GM12878 (cell line): Measurements from ENCODE around the gene GRIN2A. TPM values are rescaled to one million over a fixed set of nuclear protein-coding genes. Genes with fewer than 3 reads are reported as not detected.

Experiments used
- ATAC-seq: fragments of 200-7000 bp; cut with Tn5 transposase; 3 replicates; pipeline ENCODE4 v1.9.1; 2020; ENCODE audit warnings: mild to moderate bottlenecking, moderate library complexity
- BruUV-seq: library from RNA; stranded (reverse); fragments of 400-500 nt; replicated peaks from 2 replicates; lab custom pipeline; 2021; lab: Mats Ljungman, UMichigan
- CTCF ChIA-PET: fragments of 300-600 bp; sonication (Branson Sonifier 250); formaldehyde crosslinking; extraction: SDS; loops from one replicate; lab custom pipeline; 2021; ENCODE audit warnings: inconsistent platforms; lab: Yijun Ruan, JAX
- POLR2A ChIA-PET: fragments of 350-600 bp; formaldehyde crosslinking; extraction: SDS; loops from one replicate; lab custom pipeline; 2021; ENCODE audit warnings: inconsistent platforms; lab: Charles Lee
- RAD21 ChIA-PET: fragments of 300-600 bp; sonication (Branson Sonifier 250); formaldehyde crosslinking; loops from one replicate; lab custom pipeline; 2023; ENCODE audit warnings: antibody characterized with exemption; ENCODE audit not compliant: unreplicated experiment; lab: Charles Lee
- SMC1A ChIA-PET: fragments of 300-600 bp; sonication (Branson Sonifier 250); formaldehyde crosslinking; loops from one replicate; lab custom pipeline; 2023; ENCODE audit not compliant: unreplicated experiment, uncharacterized antibody; lab: Charles Lee
- DNase-seq: peaks from one replicate; pipeline ENCODE4 v3.0.0-alpha.2; 2011; ENCODE audit warnings: low read depth, low spot score
- FAIRE-seq: peaks from 3 replicates; lab custom pipeline; 2011; peaks lifted over from hg19 to GRCh38; lab: Jason Lieb, UNC
- H2AFZ ChIP-seq: 2 replicates; pipeline ENCODE4 v1.6.0; 2011; ENCODE audit warnings: low read depth, low read length, control low read depth; ENCODE audit not compliant: control insufficient read depth
- H3K27ac ChIP-seq: 2 replicates; pipeline ENCODE4 v1.5.1; 2011; ENCODE audit warnings: control low read depth; ENCODE audit not compliant: control insufficient read depth, insufficient read depth
- H3K27me3 ChIP-seq, 2 experiments: replicated peaks in 1 of 2; 2 replicates each; pipeline versions ENCODE4 v1.6.0 to v1.6.1; 2011; ENCODE audit warnings: low read length in 1 of 2; ENCODE audit not compliant: control insufficient read depth in 2 of 2, insufficient read depth in 2 of 2
- H3K36me3 ChIP-seq, 2 experiments: 2 replicates each; pipeline ENCODE4 v1.5.1; 2011; ENCODE audit warnings: low read length in 1 of 2; ENCODE audit not compliant: control insufficient read depth in 2 of 2, insufficient read depth in 2 of 2
- H3K4me1 ChIP-seq: 2 replicates; pipeline ENCODE4 v1.6.1; 2011; ENCODE audit warnings: mild to moderate bottlenecking, low read length, moderate library complexity, mixed read lengths; ENCODE audit not compliant: control insufficient read depth, insufficient read depth
- H3K4me2 ChIP-seq: 2 replicates; pipeline ENCODE4 v1.6.0; 2011; ENCODE audit warnings: control low read depth; ENCODE audit not compliant: control insufficient read depth, insufficient read depth
- H3K4me3 ChIP-seq: fragments of 200-600 bp; sonication (generic); 2 replicates; pipeline ENCODE4 v1.5.1; 2016
- H3K79me2 ChIP-seq: 2 replicates; pipeline ENCODE4 v1.6.0; 2011; ENCODE audit warnings: low read length; ENCODE audit not compliant: control insufficient read depth, insufficient read depth
- H3K9ac ChIP-seq: 2 replicates; pipeline ENCODE4 v1.8.0; 2011; ENCODE audit warnings: low read length, control low read depth, mixed read lengths; ENCODE audit not compliant: control insufficient read depth, insufficient read depth
- H3K9me3 ChIP-seq: replicated peaks from 3 replicates; pipeline ENCODE4 v1.5.1; 2011; ENCODE audit warnings: mild to moderate bottlenecking, low read length; ENCODE audit not compliant: control insufficient read depth, insufficient read depth
- H4K20me1 ChIP-seq: 2 replicates; pipeline ENCODE4 v1.6.0; 2011; ENCODE audit not compliant: control insufficient read depth, insufficient read depth
- BHLHE40 ChIP-seq, 2 experiments: fragments of 450-650 bp in 1 of 2; IDR thresholded peaks; 2 replicates each; pipeline ENCODE4 v1.6.1; 2011 to 2017; ENCODE audit warnings: low read depth in 2 of 2, borderline replicate concordance in 1 of 2, improper control_type of control experiment in 1 of 2, low read length in 1 of 2, mild to moderate bottlenecking in 1 of 2
- FOXK2 ChIP-seq: fragments of 450-650 bp; IDR thresholded peaks from 2 replicates; pipeline ENCODE4 v1.6.1; 2017; ENCODE audit warnings: mild to moderate bottlenecking, moderate library complexity
- IKZF2 ChIP-seq, 2 experiments: fragments of 450-650 bp; IDR thresholded peaks; 2 replicates each; pipeline ENCODE4 v1.6.1; 2017; ENCODE audit warnings: mild to moderate bottlenecking in 2 of 2, moderate library complexity in 2 of 2
- IRF4 ChIP-seq: IDR thresholded peaks from 2 replicates; pipeline ENCODE4 v1.6.1; 2011; ENCODE audit warnings: low read depth, low read length
- JUNB ChIP-seq: IDR thresholded peaks from 2 replicates; pipeline ENCODE4 v1.6.1; 2016; ENCODE audit warnings: antibody characterized with exemption, mild to moderate bottlenecking
- NFYA ChIP-seq: IDR thresholded peaks from 2 replicates; pipeline ENCODE4 v1.6.1; 2011; ENCODE audit warnings: low read depth, mild to moderate bottlenecking, low read length, improper control_type of control experiment, borderline replicate concordance
- NR2C2 ChIP-seq: IDR thresholded peaks from 2 replicates; pipeline ENCODE4 v1.6.1; 2011; ENCODE audit warnings: borderline replicate concordance, low read depth; ENCODE audit not compliant: control insufficient read depth, insufficient read length
- WGBS: methylation state at CpG from one replicate; pipeline ENCODE4 v1.1.6; 2016; ENCODE audit warnings: low lambda C conversion rate; ENCODE audit not compliant: insufficient replicate concordance, insufficient coverage; ENCODE audit errors: missing lambda C conversion rate; 5-methylcytosine and 5-hydroxymethylcytosine counted together
- in situ Hi-C: fragments of 300-500 bp; cut with MboI; formaldehyde crosslinking; loops from 9 replicates; pipeline ENCODE4 v1.14.3; 2018; ENCODE audit warnings: mixed read lengths
- intact Hi-C: fragments of 100-400 bp; cut with micrococcal nuclease; formaldehyde crosslinking; loops from one replicate; pipeline ENCODE4 v1.14.2; 2022; ENCODE audit not compliant: unreplicated experiment
- polyA plus RNA-seq, 11 experiments: library from polyadenylated mRNA; depleted of rRNA in 4 of 11; unstranded in 6 of 11; stranded (reverse) in 5 of 11; fragments of >200 nt; fragmentation: Nextera tagmentation in 4 of 11; fragmentation: Illumina TruSeq in 1 of 11; extraction: Ambion mirVana in 4 of 11; extraction: Trizol in 1 of 11; gene quantifications; 1 replicate in 1 of 11; 2 replicates in 10 of 11; pipeline versions ENCODE4 v1.2.1 to v1.2.3, GENCODE V29; 2011 to 2016; ENCODE audit warnings: inconsistent platforms in 2 of 11, missing spikeins in 2 of 11, low read depth in 1 of 11
- total RNA-seq, 4 experiments: library from RNA; depleted of rRNA in 3 of 4; stranded (reverse); fragments of >200 nt in 3 of 4; fragmentation: Illumina TruSeq in 1 of 4; extraction: Trizol in 1 of 4; gene quantifications; 2 replicates each; pipeline versions ENCODE4 v1.2.1 to v1.2.3, GENCODE V29; 2013 to 2021
- TF ChIP-seq, protein P1 (sequence below): fragments of 450-650 bp; IDR thresholded peaks from 2 replicates; pipeline ENCODE4 v1.6.1; 2016; ENCODE audit warnings: mild to moderate bottlenecking

The GRIN2A gene
- total and polyA plus RNA-seq, 10 of the 15 experiments (the other 5 are each of a cell fraction or from before 2014, with no cell fraction given): 2.4 to 13.3 (median 7.3) TPM

GRCh38 chr16:9898124-9898523, 284.1 kb downstream of the GRIN2A start:
- Histone ChIP-seq H3K9me3 (no peaks in the 10 kb centered on the region; the same call in 2 of the 3 replicates), H3K4me2 (peak overlapping the region; percentile 75), H3K9ac (no peak overlapping the region), H3K4me1 (peaks cover 13% of the 10 kb centered on the region), H2AFZ (peak overlapping the region; percentile 40; the same call in 1 of the 2 replicates), H3K27ac (peak overlapping the region; percentile 54), H3K79me2 (no peaks in the 10 kb centered on the region), H3K4me3 (no peak overlapping the region), H3K36me3 (no peaks in the 10 kb centered on the region), H4K20me1 (no peaks in the 10 kb centered on the region), H3K27me3 (no peaks in the 10 kb centered on the region)
- SMC1A ChIA-PET: interaction anchor here (0.9 to 2.4 kb wide), 8 partner anchors 11 to 67 kb away, joined by 3 to 16 read pairs (median 4); no protein-coding TSS in a partner anchor
- no peak for FAIRE-seq
- 30% methylated on average over 2 of the region's 2 CpGs for WGBS
- ATAC-seq: peak; percentile 73
- in situ Hi-C loops: no loop called here
- intact Hi-C loops: no loop called here
- RAD21 ChIA-PET: interaction anchor here (0.7 to 1.5 kb wide), 3 partner anchors 17 to 52 kb away, joined by 4 to 5 read pairs (median 4); no protein-coding TSS in a partner anchor
- no peak for TF ChIP-seq FOXK2
- TF ChIP-seq NR2C2: no peak
- TF ChIP-seq IRF4: peak; percentile 37; the same call in 1 of the 2 replicates
- TF ChIP-seq NFYA: no peak
- peak; percentile 55 for TF ChIP-seq JUNB
- no peak for TF ChIP-seq BHLHE40 (IDR thresholded peaks at IDR 0.05; ENCODE audit: borderline replicate concordance in 1 of 2, low read depth in 2 of 2, low read length in 1 of 2)
- TF ChIP-seq, protein P1, sequence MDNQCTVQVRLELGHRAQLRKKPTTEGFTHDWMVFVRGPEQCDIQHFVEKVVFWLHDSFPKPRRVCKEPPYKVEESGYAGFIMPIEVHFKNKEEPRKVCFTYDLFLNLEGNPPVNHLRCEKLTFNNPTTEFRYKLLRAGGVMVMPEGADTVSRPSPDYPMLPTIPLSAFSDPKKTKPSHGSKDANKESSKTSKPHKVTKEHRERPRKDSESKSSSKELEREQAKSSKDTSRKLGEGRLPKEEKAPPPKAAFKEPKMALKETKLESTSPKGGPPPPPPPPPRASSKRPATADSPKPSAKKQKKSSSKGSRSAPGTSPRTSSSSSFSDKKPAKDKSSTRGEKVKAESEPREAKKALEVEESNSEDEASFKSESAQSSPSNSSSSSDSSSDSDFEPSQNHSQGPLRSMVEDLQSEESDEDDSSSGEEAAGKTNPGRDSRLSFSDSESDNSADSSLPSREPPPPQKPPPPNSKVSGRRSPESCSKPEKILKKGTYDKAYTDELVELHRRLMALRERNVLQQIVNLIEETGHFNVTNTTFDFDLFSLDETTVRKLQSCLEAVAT: no peak
- no peak for TF ChIP-seq IKZF2 (IDR thresholded peaks at IDR 0.05)
- BruUV-seq: no TSS peak
- POLR2A ChIA-PET: interaction anchor here (0.7 to 1.6 kb wide), 4 partner anchors 8 to 72 kb away, joined by 3 to 8 read pairs (median 4); no protein-coding TSS in a partner anchor
- no peak for DNase-seq
- CTCF ChIA-PET: interaction anchor here (0.5 to 1.7 kb wide), 2 partner anchors 16 to 402 kb away, joined by 3 to 8 read pairs; no protein-coding TSS in a partner anchor
